Astrocyte of the hippocampus (primary cell): ENCODE results near the gene SF3A1.

Experiments used
- DNase-seq: peaks from one replicate; pipeline ENCODE4 v3.0.0; 2011; ENCODE audit warnings: low read depth, low spot score

Gene SF3A1

GRCh38 chr22:30305519-30305905, 51.2 kb downstream of the SF3A1 start:
- no peak for DNase-seq

- DNase-seq: peak; percentile 70
Observed at GRCh38 chr22:30304495-30305244, 52.0 kb downstream of the SF3A1 start.

- no peak for DNase-seq
Observed at GRCh38 chr22:30302810-30303138, 53.9 kb downstream of the SF3A1 start.

GRCh38 chr22:30301995-30302809, 54.5 kb downstream of the SF3A1 start:
- peak; percentile 80 for DNase-seq

GRCh38 chr22:30299322-30299721, 57.4 kb downstream of the SF3A1 start:
- no peak for DNase-seq

- no peak for DNase-seq
Observed at GRCh38 chr22:30297991-30298701, 58.5 kb downstream of the SF3A1 start.

- DNase-seq: no peak
Observed at GRCh38 chr22:30297276-30297990, 59.3 kb downstream of the SF3A1 start.

- DNase-seq: no peak
Observed at GRCh38 chr22:30296833-30297232, 59.9 kb downstream of the SF3A1 start.

GRCh38 chr22:30296324-30296723, 60.4 kb downstream of the SF3A1 start:
- DNase-seq: no peak

- DNase-seq: no peak
Observed at GRCh38 chr22:30295576-30295975, 61.1 kb downstream of the SF3A1 start.

GRCh38 chr22:30294830-30295229, 61.9 kb downstream of the SF3A1 start:
- DNase-seq: no peak

- no peak for DNase-seq
Observed at GRCh38 chr22:30294066-30294465, 62.6 kb downstream of the SF3A1 start.

- DNase-seq: no peak
Observed at GRCh38 chr22:30293026-30293425, 63.7 kb downstream of the SF3A1 start.

GRCh38 chr22:30292069-30292970, 64.4 kb downstream of the SF3A1 start:
- no peak for DNase-seq

GRCh38 chr22:30291058-30291892, 65.4 kb downstream of the SF3A1 start:
- peak; percentile 82 for DNase-seq

GRCh38 chr22:30290342-30291057, 66.2 kb downstream of the SF3A1 start:
- peak; percentile 64 for DNase-seq

GRCh38 chr22:30289980-30290313, 66.7 kb downstream of the SF3A1 start:
- DNase-seq: no peak

GRCh38 chr22:30289141-30289979, 67.3 kb downstream of the SF3A1 start, which contains the start of gene CASTOR1:
CASTOR1 (minus strand) TSS chr22:30289505; CDS start chr22:30289497, 8 bp downstream.
- DNase-seq: peak; percentile 99
